HepG2 (cell line): ENCODE measurements around the gene QRFP. TPM values are rescaled to one million over a fixed set of nuclear protein-coding genes. Genes with fewer than 3 reads are reported as not detected.

Experiments
- ATAC-seq: fragments of 200-7000 bp; cut with Tn5 transposase; 3 replicates; pipeline ENCODE4 v1.9.1; 2020; ENCODE audit warnings: mild to moderate bottlenecking, moderate library complexity
- BruUV-seq: library from RNA; stranded (reverse); fragments of 400-500 nt; replicated peaks from 2 replicates; lab custom pipeline; 2021; lab: Mats Ljungman, UMichigan
- CTCF ChIA-PET: fragments of 300-600 bp; formaldehyde crosslinking; extraction: SDS; loops from one replicate; lab custom pipeline; 2021; ENCODE audit warnings: low total read pairs, inconsistent platforms, low intra/inter-chr PET ratio; lab: Yijun Ruan, JAX
- POLR2A ChIA-PET: fragments of 350-600 bp; sonication (Branson Sonifier 250); formaldehyde crosslinking; loops from one replicate; lab custom pipeline; 2020; ENCODE audit warnings: antibody characterized with exemption, inconsistent platforms; lab: Yijun Ruan, JAX
- DNase-seq: peaks from one replicate; pipeline ENCODE4 v3.0.0-alpha.2; 2015; ENCODE audit warnings: low spot score
- FAIRE-seq: peaks from 3 replicates; lab custom pipeline; 2011; peaks lifted over from hg19 to GRCh38; lab: Jason Lieb, UNC
- H2AFZ ChIP-seq: one replicate; pipeline ENCODE4 v1.6.1; 2011; ENCODE audit warnings: low read length, inconsistent platforms
- H3K27ac ChIP-seq: fragments of 300-600 bp; 3 replicates; pipeline ENCODE4 v1.8.0; 2011; ENCODE audit warnings: mixed run types, mild to moderate bottlenecking, mixed read lengths, low read length, inconsistent platforms; ENCODE audit not compliant: insufficient read depth; ENCODE audit errors: extremely low read length
- H3K27me3 ChIP-seq, 2 experiments: fragments of 200-600 bp in 1 of 2; 2 replicates in 1 of 2; 3 replicates in 1 of 2; pipeline versions ENCODE4 v1.6.0 to v1.8.0; 2011; ENCODE audit warnings: low read length in 2 of 2, mild to moderate bottlenecking in 2 of 2, moderate library complexity in 2 of 2, inconsistent platforms in 1 of 2; ENCODE audit not compliant: insufficient read depth in 2 of 2, control insufficient read depth in 1 of 2
- H3K36me3 ChIP-seq, 2 experiments: fragments of 200-600 bp in 1 of 2; replicated peaks in 1 of 2; 2 replicates in 1 of 2; 3 replicates in 1 of 2; pipeline versions ENCODE4 v1.5.1 to v1.8.0; 2011; ENCODE audit warnings: low read length in 2 of 2, inconsistent platforms in 1 of 2; ENCODE audit not compliant: insufficient read depth in 2 of 2, control insufficient read depth in 1 of 2
- H3K4me1 ChIP-seq: 2 replicates; pipeline ENCODE4 v1.5.1; 2012; ENCODE audit warnings: low read length, inconsistent platforms; ENCODE audit not compliant: insufficient read depth
- H3K4me2 ChIP-seq: 2 replicates; pipeline ENCODE4 v1.6.0; 2011; ENCODE audit warnings: low read depth, low read length, inconsistent platforms
- H3K4me3 ChIP-seq, 3 experiments: fragments of 200-600 bp in 1 of 3; sonication (generic), shearing (Covaris generic) in 1 of 3; replicated peaks in 1 of 3; 2 replicates each; pipeline ENCODE4 v1.5.1; 2011 to 2016; ENCODE audit warnings: low read length in 3 of 3, inconsistent platforms in 2 of 3, low read depth in 2 of 3, mild to moderate bottlenecking in 2 of 3, control low read depth in 1 of 3, mixed read lengths in 1 of 3; ENCODE audit not compliant: insufficient read depth in 1 of 3
- H3K79me2 ChIP-seq: one replicate; pipeline ENCODE4 v1.6.1; 2011; ENCODE audit warnings: low read length, inconsistent platforms; ENCODE audit not compliant: insufficient read depth
- H3K9ac ChIP-seq: 2 replicates; pipeline ENCODE4 v1.6.0; 2011; ENCODE audit warnings: mild to moderate bottlenecking, low read depth, low read length, inconsistent platforms; ENCODE audit not compliant: insufficient read depth
- H3K9me3 ChIP-seq: 2 replicates; pipeline ENCODE4 v1.5.1; 2012; ENCODE audit warnings: mild to moderate bottlenecking, low read length
- H4K20me1 ChIP-seq: 2 replicates; pipeline ENCODE4 v1.6.0; 2011; ENCODE audit warnings: inconsistent platforms, mild to moderate bottlenecking, low read length, moderate library complexity; ENCODE audit not compliant: insufficient read depth
- ATF7-NPFF ChIP-seq: sonication (generic); formaldehyde crosslinking; IDR thresholded peaks from 2 replicates; pipeline ENCODE4 v1.8.1; 2023; ENCODE audit warnings: mild to moderate bottlenecking, low read depth, missing genetic modification reagents, moderate library complexity
- CEBPB ChIP-seq: IDR thresholded peaks from 2 replicates; pipeline ENCODE4 v1.6.1; 2011; ENCODE audit warnings: low read depth, low read length, improper control_type of control experiment, borderline replicate concordance
- CEBPG ChIP-seq: IDR thresholded peaks from 2 replicates; pipeline ENCODE4 v1.6.1; 2016
- CTCF ChIP-seq: sonication (generic); formaldehyde crosslinking; IDR thresholded peaks from 2 replicates; pipeline ENCODE4 v1.5.0; 2020; ENCODE audit warnings: mild to moderate bottlenecking, missing genetic modification reagents, moderate library complexity
- KMT2B ChIP-seq: IDR thresholded peaks from 2 replicates; pipeline ENCODE4 v1.6.1; 2016; ENCODE audit warnings: missing genetic modification reagents, missing compliant biosample characterization
- SOX13 ChIP-seq, 3 experiments: fragments of 450-650 bp in 1 of 3; sonication (generic) in 1 of 3; formaldehyde crosslinking in 1 of 3; IDR thresholded peaks in 2 of 3; conservative IDR thresholded peaks in 1 of 3; 2 replicates each; pipeline versions ENCODE4 v1.5.0 to v1.6.1; 2016 to 2020; ENCODE audit warnings: antibody characterized with exemption in 1 of 3, mild to moderate bottlenecking in 1 of 3, missing compliant biosample characterization in 1 of 3, missing genetic modification reagents in 1 of 3, moderate library complexity in 1 of 3
- WGBS: methylation state at CpG from one replicate; pipeline ENCODE4 v1.1.6; 2017; ENCODE audit warnings: low lambda C conversion rate; 5-methylcytosine and 5-hydroxymethylcytosine counted together
- in situ Hi-C: cut with HindIII; loops from 2 replicates; pipeline ENCODE4 v1.10.0; 2017; ENCODE audit warnings: low pct_unique_long_range_greater_than_20kb; ENCODE audit not compliant: extremely low pct_ligation_motif_present
- intact Hi-C: fragments of 100-400 bp; cut with micrococcal nuclease; formaldehyde crosslinking; loops from one replicate; pipeline ENCODE4 v1.10.0; 2022; ENCODE audit not compliant: unreplicated experiment
- polyA plus RNA-seq, 8 experiments: library from polyadenylated mRNA; depleted of rRNA in 3 of 8; stranded (reverse) in 7 of 8; unstranded in 1 of 8; fragments of >200 nt; fragmentation: Illumina TruSeq in 4 of 8; extraction: Trizol in 4 of 8; gene quantifications; 2 replicates each; pipeline versions ENCODE4 v1.2.1 to v1.2.3, GENCODE V29; 2011 to 2016; ENCODE audit warnings: low read depth in 4 of 8, missing spikeins in 1 of 8, mixed read lengths in 1 of 8; ENCODE audit not compliant: insufficient read depth in 1 of 8
- total RNA-seq, 5 experiments: library from RNA; depleted of rRNA; stranded (reverse); fragments of >200 nt; fragmentation: Illumina TruSeq; extraction: Trizol; gene quantifications; 2 replicates each; pipeline ENCODE4 v1.2.3, GENCODE V29; 2016; ENCODE audit warnings: low read depth in 1 of 5
- TF ChIP-seq, protein P1 (sequence below): IDR thresholded peaks from 2 replicates; pipeline ENCODE4 v1.6.1; 2016; ENCODE audit warnings: missing compliant biosample characterization, missing genetic modification reagents, borderline replicate concordance

Gene QRFP
- total and polyA plus RNA-seq, 2 of the 13 experiments (the other 11 are each of a cell fraction or from before 2014, with no cell fraction given) = not detected

DNA sequence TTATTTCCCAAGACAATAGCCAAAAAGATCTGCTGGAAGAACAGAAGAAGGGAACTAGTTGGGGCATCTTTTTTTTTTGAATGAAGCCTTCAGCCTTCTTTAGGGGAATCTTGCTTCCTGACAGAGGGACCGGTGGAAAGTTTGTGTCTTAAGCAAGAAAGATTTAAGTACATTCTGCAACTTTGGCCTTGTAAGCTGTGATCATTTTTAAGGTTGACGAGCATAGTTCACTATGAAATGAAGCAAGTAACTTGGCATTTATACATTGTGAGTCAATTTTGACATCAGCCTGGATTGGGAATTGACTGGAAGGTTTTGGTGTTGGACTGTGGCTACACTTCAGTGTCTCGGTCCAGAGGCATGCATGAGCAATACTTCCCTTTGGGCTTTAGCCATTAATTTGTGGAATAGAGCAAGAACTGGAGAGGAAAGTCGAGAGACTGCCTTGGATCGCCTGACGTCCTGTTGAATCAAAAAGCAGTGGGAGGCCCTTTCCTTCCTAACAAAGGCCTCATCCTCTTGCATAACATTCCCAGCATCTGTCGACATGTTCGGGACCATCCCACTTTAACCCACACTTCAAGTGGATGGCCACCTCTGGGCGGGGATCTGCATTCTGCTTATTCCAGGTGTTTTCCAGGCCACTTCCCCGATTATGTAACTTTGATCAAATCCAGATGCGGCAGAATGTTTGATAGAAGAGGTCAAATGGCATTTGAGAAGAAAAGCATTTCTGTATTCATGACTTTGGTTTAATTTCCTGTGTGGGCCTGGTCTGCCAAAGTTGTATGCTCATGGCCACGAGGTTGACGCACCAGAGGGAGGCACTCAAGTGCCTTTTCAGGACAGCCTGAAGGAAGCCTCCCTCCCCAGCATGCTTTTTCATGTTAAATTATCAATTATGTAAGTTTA, 49.0 kb downstream of the QRFP start:
- no TSS peak for BruUV-seq
- Histone ChIP-seq H3K4me1 (peaks cover 25% of the 10 kb centered on the region), H3K9ac (no peak overlapping the region), H3K79me2 (peaks cover 70% of the 10 kb centered on the region), H3K4me3 (no peak overlapping the region), H4K20me1 (peaks cover 7% of the 10 kb centered on the region), H3K9me3 (no peaks in the 10 kb centered on the region), H3K4me2 (no peak overlapping the region), H3K36me3 (peaks cover 0 to 8% of the 10 kb centered on the region in 2 experiments; a peak in 2 of 5 replicates), H2AFZ (no peak overlapping the region), H3K27me3 (no peaks in the 10 kb centered on the region), H3K27ac (no peak overlapping the region)
- DNase-seq (peak; percentile 43), ATAC-seq (no peak), FAIRE-seq (peak; percentile 59)
- WGBS = 82% methylated on average over 13 of the region's 13 CpGs
- POLR2A ChIA-PET = no interaction called here
- TF ChIP-seq KMT2B (CRISPR knock-in tag) (no peak), SOX13 (IDR thresholded peaks at IDR 0.05) (no peak), SOX13 (CRISPR knock-in tag; conservative IDR thresholded peaks at IDR 0.05 in 1 of 2, IDR thresholded peaks at IDR 0.05 in 1 of 2) (0 out of 4 replicates have a peak, but pooled peaks of 1 of the 2 experiments have one; percentile 8), CEBPG (CRISPR knock-in tag) (peak; percentile 73), CTCF (CRISPR knock-in tag) (no peak), ATF7-NPFF (no peak), CEBPB (peak; percentile 86; the same call in 1 of the 2 replicates)
- TF ChIP-seq, protein P1, sequence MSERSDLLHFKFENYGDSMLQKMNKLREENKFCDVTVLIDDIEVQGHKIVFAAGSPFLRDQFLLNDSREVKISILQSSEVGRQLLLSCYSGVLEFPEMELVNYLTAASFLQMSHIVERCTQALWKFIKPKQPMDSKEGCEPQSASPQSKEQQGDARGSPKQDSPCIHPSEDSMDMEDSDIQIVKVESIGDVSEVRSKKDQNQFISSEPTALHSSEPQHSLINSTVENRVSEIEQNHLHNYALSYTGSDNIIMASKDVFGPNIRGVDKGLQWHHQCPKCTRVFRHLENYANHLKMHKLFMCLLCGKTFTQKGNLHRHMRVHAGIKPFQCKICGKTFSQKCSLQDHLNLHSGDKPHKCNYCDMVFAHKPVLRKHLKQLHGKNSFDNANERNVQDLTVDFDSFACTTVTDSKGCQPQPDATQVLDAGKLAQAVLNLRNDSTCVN (CRISPR knock-in tag) = no peak
- CTCF ChIA-PET = no interaction called here
- in situ Hi-C loops = no loop called here
- intact Hi-C loops = no loop called here
